SH-SY5Y (cell line): ENCODE measurements around the gene PDE6G.

Source experiments
- GATA2 ChIP-seq: IDR thresholded peaks from 2 replicates; pipeline ENCODE4 v1.6.1; 2011; ENCODE audit warnings: mild to moderate bottlenecking, low read depth, low read length
- GATA3 ChIP-seq: IDR thresholded peaks from 2 replicates; pipeline ENCODE4 v1.6.1; 2011; ENCODE audit warnings: low read depth, mild to moderate bottlenecking, low read length, moderate library complexity

DNA sequence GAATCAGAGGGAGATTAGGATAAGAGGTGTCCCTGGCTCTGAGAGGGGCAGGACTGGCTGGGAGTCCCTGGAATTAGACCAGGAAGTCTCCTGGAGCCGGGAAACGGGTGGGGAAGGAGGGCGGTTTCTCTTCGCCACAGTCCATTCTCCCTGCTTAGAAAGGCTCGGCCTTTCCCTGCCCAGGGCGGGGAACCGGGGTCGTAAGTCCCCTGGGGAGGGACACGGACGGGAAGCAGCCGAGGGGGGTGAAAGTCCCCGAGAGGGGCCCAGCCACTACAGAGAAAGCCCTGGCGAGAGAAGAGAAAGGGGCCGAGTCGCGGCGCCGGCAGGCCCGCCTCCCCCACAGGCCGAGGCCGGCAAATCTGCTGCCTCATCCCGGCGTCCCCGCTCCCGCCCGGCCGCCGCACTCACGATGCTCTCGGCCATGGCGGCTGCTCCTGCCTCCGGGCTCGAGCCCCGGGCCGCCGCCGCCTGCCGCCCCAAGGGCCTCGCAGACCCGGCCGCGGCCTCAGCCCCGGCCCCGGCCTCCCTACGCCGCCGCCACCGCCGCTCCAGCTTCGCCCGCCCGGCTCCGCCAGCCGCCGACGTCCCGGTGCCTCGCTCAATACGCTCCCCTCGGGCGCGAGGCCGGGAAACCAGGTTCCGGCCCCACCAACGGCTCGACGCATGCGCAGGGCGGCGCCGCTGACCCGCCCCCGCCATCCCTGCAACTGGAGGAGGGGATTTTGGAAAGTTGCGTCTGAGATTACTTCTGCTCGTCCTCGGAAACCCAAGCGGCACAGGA, 19.6 kb downstream of the PDE6G start, which contains the start of the genes NPLOC4 and TSPAN10:
- TF ChIP-seq GATA2, result no peak
- no peak for TF ChIP-seq GATA3
